HG03025 (cell line): ENCODE measurements around the gene ALKBH5.

Experiments used
- ATAC-seq: cut with Tn5 transposase; IDR thresholded peaks from one replicate; pipeline ENCODE4 v1.9.1; 2021; ENCODE audit warnings: mild to moderate bottlenecking, moderate library complexity; ENCODE audit not compliant: unreplicated experiment, low FRiP score

The ALKBH5 gene

DNA sequence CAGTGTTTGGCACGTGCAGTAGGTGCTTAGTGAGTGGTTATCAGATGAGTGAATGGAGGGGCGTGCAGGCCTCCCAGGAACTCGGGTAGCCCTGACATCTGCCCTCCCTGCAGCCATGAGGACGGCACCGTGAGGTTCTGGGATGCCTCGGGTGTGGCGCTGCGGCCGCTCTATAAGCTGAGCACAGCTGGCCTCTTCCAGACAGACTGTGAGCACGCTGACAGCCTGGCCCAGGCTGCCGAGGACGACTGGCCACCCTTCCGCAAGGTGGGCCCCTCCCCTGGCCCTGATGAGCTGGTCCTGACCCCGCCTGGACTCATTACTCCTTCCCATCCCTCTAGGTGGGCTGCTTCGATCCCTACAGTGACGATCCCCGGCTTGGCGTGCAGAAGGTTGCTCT lies 52.9 kb downstream of the ALKBH5 start:
- no peak for ATAC-seq

DNA sequence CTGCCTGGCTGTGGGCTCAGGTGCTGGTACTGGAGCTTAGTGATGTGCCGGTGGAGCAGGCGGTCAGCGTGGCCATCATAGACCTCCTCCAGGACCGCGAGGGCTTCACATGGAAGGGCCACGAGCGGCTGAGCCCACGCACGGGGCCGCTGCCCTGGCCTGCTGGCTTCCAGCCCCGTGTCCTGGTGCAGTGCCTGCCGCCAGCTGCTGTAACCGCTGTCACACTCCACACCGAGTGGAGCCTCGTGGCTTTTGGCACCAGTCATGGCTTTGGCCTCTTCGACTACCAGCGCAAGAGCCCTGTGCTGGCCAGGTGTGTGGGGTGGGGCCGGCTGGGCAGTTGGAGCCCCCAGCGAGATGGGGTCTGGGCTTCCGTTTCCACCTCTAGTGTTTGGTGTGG lies 53.8 kb downstream of the ALKBH5 start:
- no peak for ATAC-seq

DNA sequence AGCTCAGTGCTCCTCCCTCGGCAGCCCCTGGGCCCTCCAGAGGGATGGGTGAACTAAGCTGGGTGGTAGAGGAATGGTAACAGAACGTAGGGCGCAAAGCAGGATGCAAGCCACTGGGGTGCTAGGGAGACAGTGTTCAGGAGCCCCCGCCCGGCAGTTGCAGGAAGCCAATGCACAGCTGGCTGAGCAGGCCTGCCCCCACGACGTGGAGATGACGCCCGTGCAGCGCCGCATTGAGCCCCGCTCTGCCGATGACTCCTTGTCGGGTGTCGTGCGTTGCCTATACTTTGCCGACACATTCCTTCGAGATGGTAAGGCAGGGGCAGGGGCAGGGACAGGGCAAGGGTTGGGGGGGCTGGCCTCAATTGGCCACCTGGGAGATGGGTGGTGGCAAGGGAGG lies 54.7 kb downstream of the ALKBH5 start:
- no peak for ATAC-seq

DNA sequence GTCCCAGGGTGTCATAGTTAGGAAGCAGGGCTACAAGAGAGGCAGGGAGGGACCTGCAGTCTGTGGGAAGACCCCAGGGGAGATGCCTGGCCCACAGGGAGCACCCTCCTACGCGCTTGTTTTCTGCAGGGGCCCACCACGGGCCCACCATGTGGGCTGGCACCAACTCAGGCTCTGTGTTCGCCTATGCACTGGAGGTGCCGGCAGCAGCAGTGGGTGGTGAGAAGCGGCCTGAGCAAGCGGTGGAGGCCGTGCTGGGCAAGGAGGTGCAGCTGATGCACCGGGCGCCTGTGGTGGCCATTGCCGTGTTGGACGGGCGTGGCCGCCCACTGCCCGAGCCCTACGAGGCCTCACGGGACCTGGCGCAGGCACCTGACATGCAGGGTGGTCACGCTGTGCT lies 56.8 kb downstream of the ALKBH5 start:
- ATAC-seq: no peak

DNA sequence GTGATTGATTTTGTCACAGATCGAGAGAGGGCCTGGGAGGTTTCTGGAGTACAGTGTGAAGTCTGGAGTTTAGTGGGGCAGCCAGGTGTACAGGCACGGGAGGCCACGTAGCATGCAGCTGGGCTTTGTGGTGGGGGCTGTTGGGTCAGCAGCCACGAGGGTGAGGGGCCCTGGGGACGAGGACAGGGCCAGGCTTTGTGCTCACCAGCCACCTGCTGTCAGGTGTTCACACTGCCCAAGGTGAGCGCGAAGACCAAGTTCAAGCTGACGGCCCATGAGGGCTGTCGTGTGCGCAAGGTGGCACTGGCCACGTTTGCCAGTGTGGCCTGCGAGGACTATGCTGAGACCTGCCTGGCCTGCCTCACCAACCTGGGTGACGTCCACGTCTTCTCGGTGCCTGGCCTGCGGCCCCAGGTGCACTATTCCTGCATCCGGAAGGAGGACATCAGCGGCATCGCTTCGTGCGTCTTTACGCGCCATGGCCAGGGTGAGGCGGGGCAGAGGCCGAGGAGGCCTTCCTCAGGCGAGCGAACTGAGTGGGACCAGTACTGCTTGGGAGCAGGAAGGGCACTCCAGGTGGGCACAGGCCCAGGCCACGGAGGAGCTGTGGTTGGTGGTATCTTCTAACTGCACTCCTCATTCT lies 57.7 kb downstream of the ALKBH5 start:
- no peak for ATAC-seq

DNA sequence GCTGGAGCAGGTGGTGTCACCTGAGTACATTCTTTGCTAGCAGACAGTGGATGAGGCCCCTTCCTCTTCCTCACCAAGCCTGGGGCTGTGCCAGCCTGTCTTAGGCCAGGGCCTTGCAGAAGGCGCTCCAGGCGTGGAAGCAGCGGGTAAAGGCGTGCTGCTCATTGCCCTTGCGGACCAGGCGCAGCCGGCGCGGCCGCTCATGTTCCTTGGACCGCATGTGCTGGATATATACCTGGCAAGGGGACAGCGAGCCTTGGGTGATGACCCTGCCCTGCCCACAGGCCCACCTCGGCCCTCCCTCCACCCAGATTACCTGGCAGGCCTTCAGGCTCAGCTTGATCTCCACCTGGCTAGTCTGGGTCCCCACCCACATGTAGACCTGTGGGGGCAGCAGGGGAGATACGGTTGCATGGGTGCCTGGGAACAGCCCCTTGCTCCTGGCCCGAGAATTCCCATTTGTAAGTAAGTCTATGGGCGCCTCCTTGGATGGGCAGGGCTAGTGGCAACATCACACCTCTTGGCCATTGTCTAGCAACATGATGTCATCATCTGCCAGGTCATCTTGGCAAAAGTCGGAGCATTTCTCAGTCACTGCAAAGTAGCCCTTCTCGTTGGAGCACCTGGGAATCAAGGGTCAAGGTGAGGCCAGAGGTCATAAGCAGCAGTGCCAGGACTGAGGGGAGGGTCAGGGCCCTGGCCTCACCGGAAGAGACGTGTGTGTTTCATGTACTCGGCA lies 61.6 kb downstream of the ALKBH5 start:
- no peak for ATAC-seq

DNA sequence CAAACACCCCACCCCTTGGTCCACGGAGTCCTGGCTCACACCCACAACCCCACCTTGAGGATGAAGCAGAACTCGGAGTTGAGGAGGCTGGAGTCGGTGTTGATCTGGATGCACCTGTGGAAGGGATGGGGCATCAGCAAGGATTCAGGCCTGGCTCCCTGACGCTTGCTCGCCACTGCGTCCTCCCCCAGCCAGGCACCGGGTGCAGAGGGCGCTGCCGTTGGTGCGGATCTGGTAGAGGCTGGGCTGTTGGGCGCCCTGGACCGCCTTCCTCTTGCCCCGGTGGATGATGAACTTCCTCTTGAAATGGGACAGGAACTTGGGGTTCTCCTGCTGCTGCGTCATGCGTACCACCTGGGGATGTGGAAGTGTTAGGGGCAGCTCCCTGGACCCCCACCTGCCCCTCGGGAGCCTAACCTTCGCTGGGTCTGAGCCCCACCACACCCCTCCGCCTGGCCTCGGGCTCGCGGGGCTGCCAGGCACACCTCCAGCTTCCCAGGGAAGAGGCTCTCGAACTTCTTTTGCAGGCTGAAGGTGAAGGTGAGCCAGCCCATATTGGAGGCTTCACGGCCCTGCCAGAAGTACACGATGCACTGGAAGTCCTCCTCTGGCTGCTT lies 62.6 kb downstream of the ALKBH5 start:
- no peak for ATAC-seq

DNA sequence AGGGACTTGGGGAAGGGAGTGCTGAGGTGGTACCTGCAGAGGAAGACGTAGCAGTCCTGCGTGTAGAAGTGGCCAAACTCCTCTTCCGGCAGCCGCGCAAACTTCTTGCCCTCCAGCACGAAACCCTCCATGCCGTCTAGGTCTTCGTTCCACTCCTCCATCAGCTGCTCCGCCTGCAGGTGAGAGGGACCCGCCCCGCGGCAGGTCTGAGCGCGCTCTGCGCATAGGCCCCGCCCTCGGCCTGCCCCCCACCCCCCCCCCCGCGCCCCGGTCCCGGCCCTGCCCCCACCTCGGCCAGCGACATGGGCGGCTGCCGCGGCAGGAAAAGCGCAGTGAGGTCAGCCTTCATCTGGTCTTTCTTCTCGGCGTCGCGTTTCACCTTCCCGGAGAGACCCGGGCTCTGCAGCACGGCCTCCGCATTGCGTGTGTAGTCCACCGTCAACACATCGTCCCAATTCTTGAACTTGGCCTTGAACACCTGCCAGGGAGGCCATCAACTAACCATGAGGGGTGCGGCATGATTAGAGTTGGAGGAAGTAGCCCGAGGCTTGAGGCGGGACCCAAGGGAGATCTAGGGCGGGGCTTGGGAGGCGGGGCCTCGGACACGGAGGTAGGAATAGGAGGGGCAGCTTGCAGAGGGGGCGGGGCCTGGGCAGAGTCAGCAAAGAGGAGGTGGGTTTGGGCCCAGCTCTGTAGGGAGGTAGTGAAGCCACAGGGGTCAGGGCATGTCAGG lies 63.4 kb downstream of the ALKBH5 start:
- ATAC-seq: no peak

DNA sequence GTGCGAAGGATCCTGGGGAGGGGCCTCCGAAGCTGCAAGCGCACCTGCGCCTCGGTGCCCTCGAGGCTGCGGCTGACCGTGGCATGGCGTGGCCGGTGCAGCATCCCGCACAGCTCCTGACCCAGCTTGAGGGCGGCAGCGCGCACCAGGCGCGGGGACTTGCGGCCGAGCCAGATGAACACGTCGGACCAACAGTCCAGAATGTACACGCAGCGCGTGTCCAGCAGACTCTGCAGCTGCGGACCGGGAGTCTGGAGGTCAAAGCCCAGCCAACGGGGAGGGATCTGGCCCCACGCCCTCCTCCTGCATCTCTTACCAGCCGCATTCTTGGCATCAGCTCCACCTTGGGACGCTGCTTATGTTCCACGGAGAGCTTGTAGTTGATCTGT lies 64.0 kb downstream of the ALKBH5 start:
- ATAC-seq: no peak

DNA sequence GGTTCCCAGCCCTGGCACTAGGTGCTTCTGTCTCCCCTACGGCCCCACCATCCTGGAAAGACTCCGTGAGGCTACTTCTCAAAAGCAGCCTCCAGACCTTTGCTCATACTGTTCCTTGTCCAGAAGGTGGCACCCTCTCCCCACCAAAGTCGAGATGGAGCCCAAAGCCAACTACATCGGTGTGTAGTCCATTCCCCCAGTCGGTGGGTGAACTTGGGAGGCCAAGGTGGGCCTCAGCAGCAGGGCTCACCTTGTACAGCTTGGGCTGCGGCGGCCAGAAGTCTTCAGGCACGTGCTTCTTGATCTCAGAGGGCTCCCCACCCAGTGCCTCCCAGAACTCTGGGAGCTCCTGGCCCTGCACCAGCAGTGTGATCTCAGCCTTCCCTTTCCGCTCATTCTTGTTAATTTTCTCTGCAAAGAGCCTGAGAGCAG lies 64.7 kb downstream of the ALKBH5 start:
- ATAC-seq: no peak

DNA sequence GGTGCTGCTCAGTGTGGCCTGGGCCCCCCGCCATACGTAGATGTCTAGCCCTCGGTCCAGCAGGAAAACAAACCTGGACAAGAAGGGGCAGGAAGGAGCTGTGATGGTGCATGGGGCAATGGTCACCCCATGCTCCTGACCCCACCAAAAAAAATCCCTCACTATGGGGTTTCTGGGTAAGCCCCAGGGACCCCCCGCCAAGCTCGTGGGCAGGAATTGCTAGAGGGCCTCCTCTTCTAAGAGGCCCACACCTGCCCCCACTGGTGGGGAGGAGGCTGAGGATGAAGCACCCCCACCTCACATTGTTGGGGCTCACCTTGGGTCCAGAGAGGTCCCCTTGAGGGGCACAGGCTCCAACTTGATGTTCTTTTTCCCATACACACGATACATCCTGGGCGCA lies 65.2 kb downstream of the ALKBH5 start:
- no peak for ATAC-seq

DNA sequence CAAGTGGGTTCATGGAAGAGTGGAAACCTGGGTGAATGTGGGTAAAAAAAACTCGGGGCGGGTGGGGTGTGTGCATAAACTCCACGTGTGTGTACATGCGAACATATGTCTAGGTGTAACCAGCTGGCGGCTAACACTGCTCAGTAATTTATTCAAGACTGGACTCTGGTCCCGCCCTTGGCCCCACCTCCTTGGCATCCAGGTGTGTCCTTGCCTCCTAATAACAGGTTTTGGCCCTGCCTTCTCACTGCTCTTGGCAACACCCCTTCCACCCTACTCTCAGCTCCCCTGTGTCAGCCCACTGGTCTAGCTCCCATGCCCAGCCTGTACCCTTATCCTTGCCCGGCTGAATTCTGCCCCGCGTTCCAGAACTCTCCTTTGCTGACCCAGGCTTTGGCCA lies 66.6 kb downstream of the ALKBH5 start:
- ATAC-seq: no peak

DNA sequence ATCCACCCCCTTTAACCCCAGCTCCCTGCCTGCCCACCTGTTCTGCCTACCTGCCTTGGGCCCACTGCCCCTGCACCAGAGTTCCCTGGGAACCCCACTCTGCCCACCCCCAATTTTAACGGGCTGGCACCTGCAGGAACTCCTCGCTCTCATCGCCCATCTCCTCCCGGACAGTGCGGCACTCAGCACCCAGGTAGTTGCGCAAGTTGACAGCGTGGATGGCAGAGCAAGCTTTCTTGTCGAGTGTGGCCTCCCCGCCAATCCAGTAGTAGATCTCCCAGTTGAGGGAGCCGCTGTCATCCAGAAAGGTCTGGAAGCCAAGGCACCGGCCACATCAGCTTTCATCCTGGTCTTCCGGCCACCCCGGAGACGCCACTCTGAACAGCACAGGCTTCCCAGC lies 67.1 kb downstream of the ALKBH5 start:
- no peak for ATAC-seq

DNA sequence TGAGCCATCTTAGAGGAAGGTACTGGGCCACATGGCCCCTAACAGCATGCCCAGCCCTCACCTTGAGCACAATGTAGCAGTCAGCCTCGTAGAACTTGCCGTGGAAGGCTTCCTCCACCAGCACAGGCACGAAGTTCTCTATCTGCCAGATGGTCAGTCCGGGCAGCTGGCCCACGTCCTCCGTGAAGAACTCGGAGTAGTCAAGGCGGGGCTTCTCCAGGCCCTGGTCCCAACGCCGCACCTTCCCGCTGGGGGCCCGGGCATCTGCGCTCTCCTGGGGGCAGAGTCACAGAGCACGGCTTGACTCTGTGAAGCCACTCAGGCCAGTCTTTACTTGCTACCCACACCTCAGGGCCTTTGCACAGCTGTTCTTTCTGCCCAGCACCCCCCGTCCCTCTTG lies 67.6 kb downstream of the ALKBH5 start:
- ATAC-seq: no peak

DNA sequence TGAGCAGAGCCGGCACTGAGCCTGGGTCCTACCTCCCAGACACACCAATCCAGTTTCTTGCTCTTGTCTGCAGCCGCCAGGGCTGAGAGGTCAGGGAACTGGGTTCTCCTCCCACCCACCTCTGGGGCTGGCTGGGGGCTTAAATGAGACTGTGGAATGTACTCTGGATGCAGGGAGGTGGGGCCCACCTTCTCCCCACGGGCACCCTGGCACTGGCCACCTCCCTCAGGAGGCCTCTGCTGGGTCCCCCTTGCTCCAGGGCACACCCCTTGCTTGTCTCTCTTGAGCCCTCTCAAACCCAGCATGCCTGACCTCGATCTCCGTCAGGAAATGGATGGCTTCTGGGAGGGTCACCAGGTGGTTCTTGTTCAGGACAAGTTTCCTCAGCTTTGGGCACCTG lies 68.5 kb downstream of the ALKBH5 start:
- ATAC-seq: no peak

DNA sequence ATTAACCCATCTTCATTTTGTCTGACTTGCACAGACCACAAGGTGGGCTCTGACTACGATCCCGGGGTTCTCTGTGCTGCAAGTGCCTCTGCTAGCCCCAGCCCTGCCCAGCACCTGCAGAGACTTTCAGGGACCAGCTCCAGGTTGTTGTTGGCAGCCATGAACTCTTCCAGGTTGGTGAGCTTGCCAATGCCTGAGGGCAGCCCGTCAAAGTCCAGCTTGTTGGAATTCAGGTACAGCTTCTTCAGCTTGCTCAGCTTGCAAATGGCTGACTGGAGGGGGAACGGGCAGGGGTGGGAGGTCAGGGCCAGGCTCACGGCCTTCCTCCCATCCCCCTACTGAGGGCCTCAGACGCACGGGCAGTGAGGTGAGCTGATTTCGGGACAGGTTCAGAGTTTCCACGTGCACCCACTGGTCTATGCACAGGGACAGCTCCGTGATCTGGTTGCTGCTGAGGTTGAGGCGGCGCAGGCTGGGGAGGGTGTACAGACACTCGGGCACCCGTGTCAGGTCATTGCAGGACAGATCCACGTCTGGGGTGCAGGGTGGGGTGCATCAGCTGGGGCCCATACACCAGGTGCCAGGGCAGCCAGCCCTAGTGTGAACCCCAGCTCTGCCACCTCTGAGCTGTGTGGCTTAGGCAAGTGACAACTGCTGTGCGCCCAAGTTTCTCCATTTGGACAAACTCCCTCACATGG lies 69.7 kb downstream of the ALKBH5 start:
- no peak for ATAC-seq

DNA sequence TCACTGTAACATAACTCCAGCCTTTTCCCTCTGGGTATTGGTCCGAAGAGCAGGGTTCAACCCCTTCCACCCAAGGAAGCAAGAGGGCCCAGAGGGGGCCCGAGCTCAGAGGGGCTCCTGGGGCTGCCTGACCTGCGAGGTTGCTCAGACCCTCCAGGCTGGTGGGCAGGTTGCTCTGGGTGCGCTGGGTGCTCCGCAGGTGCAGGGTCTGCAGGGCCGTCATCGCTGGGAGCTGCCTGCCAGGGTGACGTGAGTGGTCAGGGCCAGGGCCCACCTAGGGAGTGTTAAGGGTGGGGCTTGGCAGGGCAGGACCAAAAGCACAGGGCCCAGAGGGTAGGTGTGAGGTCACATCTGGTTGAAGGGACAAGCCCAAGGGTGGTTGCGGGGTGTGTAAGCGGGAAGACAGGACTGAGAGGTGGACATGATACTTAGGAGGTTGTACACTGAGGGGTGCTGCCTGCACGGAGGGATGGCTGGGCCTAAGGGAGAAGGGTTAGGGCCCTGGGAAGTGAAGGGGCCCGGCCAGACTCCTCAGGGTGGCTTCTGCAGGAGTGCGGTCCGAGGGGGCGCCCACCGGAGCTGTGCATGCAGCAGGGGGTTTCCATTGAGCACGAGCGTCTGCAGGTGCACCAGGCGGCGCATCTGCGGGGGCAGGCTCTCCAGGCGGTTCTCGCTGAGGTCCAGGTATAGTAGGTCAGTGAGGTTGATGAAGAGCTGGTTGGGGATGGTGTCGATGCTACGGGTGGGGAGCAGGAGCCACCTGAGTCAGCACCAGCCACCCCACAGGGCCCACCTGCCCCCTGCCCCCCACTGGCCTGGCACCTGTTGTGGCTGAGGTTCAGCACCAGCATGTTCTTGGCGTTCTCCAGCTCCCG lies 70.6 kb downstream of the ALKBH5 start:
- ATAC-seq: no peak

DNA sequence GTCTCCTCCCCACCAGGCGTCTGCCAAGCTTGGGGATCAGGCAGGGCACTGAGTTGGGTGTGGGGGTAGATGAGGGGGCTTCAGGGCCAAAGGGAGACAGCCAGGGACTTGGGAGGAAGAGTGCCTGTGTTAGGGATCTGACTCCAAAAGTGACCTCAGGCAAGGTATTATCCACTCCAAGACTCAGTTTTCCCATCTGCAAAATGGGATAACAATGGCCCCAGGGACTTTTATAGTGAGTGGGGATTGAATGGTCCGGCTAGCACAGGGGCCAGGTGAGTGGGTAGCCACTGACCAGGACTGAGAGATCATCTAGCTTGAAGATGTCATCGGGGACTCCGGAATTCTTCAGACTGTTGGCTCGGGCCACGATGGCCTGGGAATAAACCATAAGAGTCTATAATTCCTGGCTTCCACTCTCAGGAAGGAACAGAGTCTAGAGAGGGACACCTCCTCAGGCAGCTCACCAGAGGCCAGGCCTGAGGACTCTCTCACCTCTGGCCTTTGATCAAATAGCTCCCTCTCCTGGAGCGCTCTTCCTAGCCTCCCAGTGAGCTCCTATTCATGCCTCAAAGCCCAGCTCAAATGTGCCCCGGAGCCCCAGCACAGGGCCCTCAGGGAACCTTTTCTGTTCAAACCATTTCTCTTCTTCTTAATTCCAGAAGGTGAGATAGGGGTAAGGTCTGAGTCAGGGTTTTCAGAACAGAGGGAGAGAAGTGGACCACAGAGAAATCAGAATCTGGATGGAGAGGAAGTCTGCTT lies 71.4 kb downstream of the ALKBH5 start:
- ATAC-seq: no peak

DNA sequence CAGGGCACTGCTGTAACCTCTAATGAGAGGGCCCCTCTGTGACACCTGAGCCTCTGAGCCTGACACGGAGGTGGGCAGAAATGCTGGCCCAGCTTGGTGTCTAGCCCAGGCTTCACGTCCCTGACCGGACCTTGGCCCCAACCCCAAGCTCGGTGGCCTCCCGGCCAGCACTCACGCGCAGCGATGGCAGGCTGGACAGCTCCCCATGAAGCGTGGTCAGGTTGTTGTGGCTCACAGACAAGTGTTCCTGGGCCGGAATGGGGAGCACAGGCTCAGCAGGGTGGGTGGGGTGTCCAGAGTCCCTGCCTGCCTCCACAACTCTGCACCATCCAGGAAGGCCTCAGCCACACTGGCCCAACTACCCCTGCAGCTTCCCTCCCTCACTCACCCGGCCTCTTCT lies 72.7 kb downstream of the ALKBH5 start:
- no peak for ATAC-seq
